Gastroesophageal sphincter (tissue), 3 donors: Measurements from ENCODE around the gene NTHL1.

Experiments
- CTCF ChIP-seq, 4 experiments: fragments of 200-600 bp in 2 of 4; fragments of 450-650 bp in 2 of 4; sonication (generic) in 1 of 4; IDR thresholded peaks; one replicate each; pipeline ENCODE4 v1.5.1; 2017 to 2019; ENCODE audit warnings: antibody characterized with exemption in 4 of 4, mild to moderate bottlenecking in 2 of 4, moderate library complexity in 2 of 4
- POLR2A ChIP-seq, 2 donors: fragments of 450-650 bp; IDR thresholded peaks; one replicate each; pipeline ENCODE4 v1.6.1; 2017; ENCODE audit warnings: antibody characterized with exemption in 2 of 2, mild to moderate bottlenecking in 2 of 2, moderate library complexity in 1 of 2
- POLR2AphosphoS5 ChIP-seq: sonication (generic); formaldehyde crosslinking; IDR thresholded peaks from one replicate; pipeline ENCODE4 v1.6.1; 2017; ENCODE audit warnings: antibody characterized with exemption

GRCh38 chr16:2060346-2060745 lies 12.7 kb upstream of the NTHL1 start:
- TF ChIP-seq CTCF (IDR thresholded peaks at IDR 0.05) (no peak), POLR2AphosphoS5 (no peak), POLR2A (IDR thresholded peaks at IDR 0.05) (no peak)
